ENCODE measurements around the gene DYNLT5. TPM values are rescaled to one million over a fixed set of nuclear protein-coding genes. Genes with fewer than 3 reads are reported as not detected.

Gene DYNLT5
- total and polyA plus RNA-seq, 4 donors, result 0.55 to 3.1 (median 1.5) TPM

GRCh38 chr1:66750577-66750976, 1.7 kb upstream of the DYNLT5 start:
- H3K9me3 ChIP-seq (ENCODE audit: control insufficient read depth in 4 of 4, low read length in 3 of 4), result no peaks in the 10 kb centered on the region
- no peaks in the 10 kb centered on the region for H3K36me3 ChIP-seq (ENCODE audit: control insufficient read depth in 4 of 4, insufficient read depth in 3 of 4, low read depth in 1 of 4, low read length in 3 of 4)
- WGBS, result 72% methylated on average over 3 of the region's 3 CpGs
- H3K27ac ChIP-seq (ENCODE audit: low read depth in 1 of 2, low read length in 2 of 2), result no peak overlapping the region
- no peak for DNase-seq (ENCODE audit: low spot score)
- H3K4me3 ChIP-seq (ENCODE audit: low read depth in 1 of 3, low read length in 3 of 3), result no peak overlapping the region
- no peaks in the 10 kb centered on the region for H3K27me3 ChIP-seq (ENCODE audit: control insufficient read depth in 4 of 4, insufficient read depth in 4 of 4, low read length in 3 of 4)
- TF ChIP-seq, protein P1, sequence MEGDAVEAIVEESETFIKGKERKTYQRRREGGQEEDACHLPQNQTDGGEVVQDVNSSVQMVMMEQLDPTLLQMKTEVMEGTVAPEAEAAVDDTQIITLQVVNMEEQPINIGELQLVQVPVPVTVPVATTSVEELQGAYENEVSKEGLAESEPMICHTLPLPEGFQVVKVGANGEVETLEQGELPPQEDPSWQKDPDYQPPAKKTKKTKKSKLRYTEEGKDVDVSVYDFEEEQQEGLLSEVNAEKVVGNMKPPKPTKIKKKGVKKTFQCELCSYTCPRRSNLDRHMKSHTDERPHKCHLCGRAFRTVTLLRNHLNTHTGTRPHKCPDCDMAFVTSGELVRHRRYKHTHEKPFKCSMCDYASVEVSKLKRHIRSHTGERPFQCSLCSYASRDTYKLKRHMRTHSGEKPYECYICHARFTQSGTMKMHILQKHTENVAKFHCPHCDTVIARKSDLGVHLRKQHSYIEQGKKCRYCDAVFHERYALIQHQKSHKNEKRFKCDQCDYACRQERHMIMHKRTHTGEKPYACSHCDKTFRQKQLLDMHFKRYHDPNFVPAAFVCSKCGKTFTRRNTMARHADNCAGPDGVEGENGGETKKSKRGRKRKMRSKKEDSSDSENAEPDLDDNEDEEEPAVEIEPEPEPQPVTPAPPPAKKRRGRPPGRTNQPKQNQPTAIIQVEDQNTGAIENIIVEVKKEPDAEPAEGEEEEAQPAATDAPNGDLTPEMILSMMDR (IDR thresholded peaks at IDR 0.05; ENCODE audit: low read depth, low read length, missing input control), result no peak
- TF ChIP-seq HNF4G (IDR thresholded peaks at IDR 0.05) (no peak), REST (IDR thresholded peaks at IDR 0.05) (no peak), RXRA (IDR thresholded peaks at IDR 0.05) (no peak), TAF1 (conservative IDR thresholded peaks at IDR 0.05) (no peak), FOXA1 (IDR thresholded peaks at IDR 0.05) (no peak), ATF3 (IDR thresholded peaks at IDR 0.05) (no peak), EGR1 (IDR thresholded peaks at IDR 0.05; ENCODE audit: low read depth in 2 of 2) (no peak)
- peaks cover 8 to 29% (median 15%) of the 10 kb centered on the region in 4 donors for H3K4me1 ChIP-seq (ENCODE audit: control insufficient read depth in 4 of 4, insufficient read depth in 4 of 4, low read length in 3 of 4)
- H3K9ac ChIP-seq (ENCODE audit: low read depth in 1 of 2, low read length in 2 of 2), result no peak overlapping the region

GRCh38 chr1:66751160-66751559, 1.1 kb upstream of the DYNLT5 start:
- Histone ChIP-seq H3K9ac (ENCODE audit: low read depth in 1 of 2, low read length in 2 of 2) (no peak overlapping the region), H3K27ac (ENCODE audit: low read depth in 1 of 2, low read length in 2 of 2) (peak overlapping the region in 1 of 2 donors; percentile 49)

DNA sequence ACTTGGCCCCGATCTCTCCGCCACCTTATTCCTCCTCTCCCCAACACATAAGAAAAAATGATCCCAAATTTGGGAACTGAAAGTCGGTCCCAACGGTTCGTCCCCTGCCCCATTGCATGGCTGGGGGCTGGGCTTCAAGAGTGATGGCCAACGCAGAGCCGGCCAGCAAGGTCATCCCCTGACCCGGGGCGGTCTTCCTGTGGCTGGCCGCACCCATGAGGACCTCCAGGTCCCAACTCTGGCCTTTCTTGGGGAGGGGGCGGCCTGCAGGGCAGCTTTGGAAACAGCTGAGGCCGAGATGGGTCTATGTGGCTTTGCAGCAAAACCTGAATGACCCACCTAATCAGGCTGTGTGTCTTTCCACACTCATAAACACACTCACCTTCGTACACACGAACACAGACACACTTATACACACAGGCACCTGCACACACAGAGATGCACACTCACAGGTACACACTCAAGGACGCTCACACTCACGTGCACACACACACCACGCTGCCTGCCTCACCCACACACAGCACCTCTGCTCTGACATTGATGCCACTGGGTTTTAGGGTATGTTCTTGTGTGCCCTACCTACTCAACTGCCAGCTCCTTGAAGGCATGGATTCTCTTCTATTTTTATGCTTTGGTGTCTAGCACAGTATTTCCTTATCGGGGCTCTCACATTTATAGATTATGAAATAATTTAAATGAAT, 562 bp downstream of the DYNLT5 start:
- peaks cover 8 to 30% (median 15%) of the 10 kb centered on the region in 4 donors for H3K4me1 ChIP-seq (ENCODE audit: control insufficient read depth in 4 of 4, insufficient read depth in 4 of 4, low read length in 3 of 4)
- 29% methylated on average over 18 of the region's 18 CpGs for WGBS
- H3K9ac ChIP-seq (ENCODE audit: low read depth in 1 of 2, low read length in 2 of 2), result no peak overlapping the region
- no peaks in the 10 kb centered on the region for H3K36me3 ChIP-seq (ENCODE audit: control insufficient read depth in 4 of 4, insufficient read depth in 3 of 4, low read depth in 1 of 4, low read length in 3 of 4)
- no peak for TF ChIP-seq TAF1 (conservative IDR thresholded peaks at IDR 0.05)
- DNase-seq (ENCODE audit: low spot score), result no peak
- no peaks in the 10 kb centered on the region for H3K27me3 ChIP-seq (ENCODE audit: control insufficient read depth in 4 of 4, insufficient read depth in 4 of 4, low read length in 3 of 4)
- peak overlapping the region; percentile 44 to 61 (median 55) for H3K4me3 ChIP-seq (ENCODE audit: low read depth in 1 of 3, low read length in 3 of 3)
- no peaks in the 10 kb centered on the region for H3K9me3 ChIP-seq (ENCODE audit: control insufficient read depth in 4 of 4, low read length in 3 of 4)
- no peak overlapping the region for H3K27ac ChIP-seq (ENCODE audit: low read depth in 1 of 2, low read length in 2 of 2)

More at GRCh38 chr1:66751160-66751559, 1.1 kb upstream of the DYNLT5 start:
- Histone ChIP-seq H3K9me3 (ENCODE audit: control insufficient read depth in 4 of 4, low read length in 3 of 4) (no peaks in the 10 kb centered on the region), H3K36me3 (ENCODE audit: control insufficient read depth in 4 of 4, insufficient read depth in 3 of 4, low read depth in 1 of 4, low read length in 3 of 4) (no peaks in the 10 kb centered on the region), H3K27me3 (ENCODE audit: control insufficient read depth in 4 of 4, insufficient read depth in 4 of 4, low read length in 3 of 4) (no peaks in the 10 kb centered on the region), H3K4me1 (ENCODE audit: control insufficient read depth in 4 of 4, insufficient read depth in 4 of 4, low read length in 3 of 4) (peaks cover 8 to 30% (median 15%) of the 10 kb centered on the region in 4 donors), H3K4me3 (ENCODE audit: low read depth in 1 of 3, low read length in 3 of 3) (no peak overlapping the region)
- TF ChIP-seq YY1 (IDR thresholded peaks at IDR 0.05) (no peak), HNF4A (conservative IDR thresholded peaks at IDR 0.05) (peak in 1 of 2 donors; percentile 50), RXRA (IDR thresholded peaks at IDR 0.05) (peak; percentile 33 to 48), NR2F2 (IDR thresholded peaks at IDR 0.05) (peak; percentile 78), SP1 (IDR thresholded peaks at IDR 0.05) (peak; percentile 14)
- 42% methylated on average over 4 of the region's 4 CpGs for WGBS
- no peak for DNase-seq (ENCODE audit: low spot score)

All from liver (tissue), 9 donors.